ENCODE data around the gene PRDM10.

GRCh38 chr11:129852125-129852740, 150.4 kb downstream of the PRDM10 start:
- no peak for TF ChIP-seq CTCF (conservative IDR thresholded peaks at IDR 0.05)
- TF ChIP-seq ZFX (IDR thresholded peaks at IDR 0.05) = no peak
